ENCODE measurements around the gene SCYL3.
"Not testable (repeated sequence)": the region's sequence is repeated elsewhere in the genome, so short reads cannot be mapped to it uniquely, and the experiment has no call there.

Gene SCYL3

GRCh38 chr1:169873582-169874199 lies 20.0 kb downstream of the SCYL3 start:
- DNase-seq (ENCODE audit: low spot score): no peak
- in situ Hi-C loops (cut with MboI; ENCODE audit: low sequenced_read_pairs, unreplicated experiment): no loop called here
- TF ChIP-seq, protein P1, sequence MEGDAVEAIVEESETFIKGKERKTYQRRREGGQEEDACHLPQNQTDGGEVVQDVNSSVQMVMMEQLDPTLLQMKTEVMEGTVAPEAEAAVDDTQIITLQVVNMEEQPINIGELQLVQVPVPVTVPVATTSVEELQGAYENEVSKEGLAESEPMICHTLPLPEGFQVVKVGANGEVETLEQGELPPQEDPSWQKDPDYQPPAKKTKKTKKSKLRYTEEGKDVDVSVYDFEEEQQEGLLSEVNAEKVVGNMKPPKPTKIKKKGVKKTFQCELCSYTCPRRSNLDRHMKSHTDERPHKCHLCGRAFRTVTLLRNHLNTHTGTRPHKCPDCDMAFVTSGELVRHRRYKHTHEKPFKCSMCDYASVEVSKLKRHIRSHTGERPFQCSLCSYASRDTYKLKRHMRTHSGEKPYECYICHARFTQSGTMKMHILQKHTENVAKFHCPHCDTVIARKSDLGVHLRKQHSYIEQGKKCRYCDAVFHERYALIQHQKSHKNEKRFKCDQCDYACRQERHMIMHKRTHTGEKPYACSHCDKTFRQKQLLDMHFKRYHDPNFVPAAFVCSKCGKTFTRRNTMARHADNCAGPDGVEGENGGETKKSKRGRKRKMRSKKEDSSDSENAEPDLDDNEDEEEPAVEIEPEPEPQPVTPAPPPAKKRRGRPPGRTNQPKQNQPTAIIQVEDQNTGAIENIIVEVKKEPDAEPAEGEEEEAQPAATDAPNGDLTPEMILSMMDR (IDR thresholded peaks at IDR 0.05; ENCODE audit: borderline replicate concordance, control extremely low read depth, extremely low read depth, insufficient read depth, missing control alignments): no peak

- in situ Hi-C loops (cut with MboI; ENCODE audit: low sequenced_read_pairs, unreplicated experiment): no loop called here
- TF ChIP-seq, protein P1 (IDR thresholded peaks at IDR 0.05; ENCODE audit: borderline replicate concordance, control extremely low read depth, extremely low read depth, insufficient read depth, missing control alignments): no peak
These were observed 20.8 kb downstream of the SCYL3 start for GRCh38 chr1:169872906-169873305.

GRCh38 chr1:169871988-169872387 lies 21.7 kb downstream of the SCYL3 start:
- DNase-seq (ENCODE audit: low spot score); in situ Hi-C loops (cut with MboI; ENCODE audit: low sequenced_read_pairs, unreplicated experiment): not testable (repeated sequence)

More at GRCh38 chr1:169872906-169873305, 20.8 kb downstream of the SCYL3 start:
- DNase-seq (ENCODE audit: low spot score): no peak

GRCh38 chr1:169869426-169869825 lies 24.3 kb downstream of the SCYL3 start:
- in situ Hi-C loops (cut with MboI; ENCODE audit: low sequenced_read_pairs, unreplicated experiment): no loop called here
- TF ChIP-seq, protein P1 (IDR thresholded peaks at IDR 0.05; ENCODE audit: borderline replicate concordance, control extremely low read depth, extremely low read depth, insufficient read depth, missing control alignments): no peak
- DNase-seq (ENCODE audit: low spot score): no peak

GRCh38 chr1:169868978-169869377 lies 24.7 kb downstream of the SCYL3 start:
- TF ChIP-seq, protein P1 (IDR thresholded peaks at IDR 0.05; ENCODE audit: borderline replicate concordance, control extremely low read depth, extremely low read depth, insufficient read depth, missing control alignments): no peak
- in situ Hi-C loops (cut with MboI; ENCODE audit: low sequenced_read_pairs, unreplicated experiment): no loop called here
- DNase-seq (ENCODE audit: low spot score): no peak

DNA sequence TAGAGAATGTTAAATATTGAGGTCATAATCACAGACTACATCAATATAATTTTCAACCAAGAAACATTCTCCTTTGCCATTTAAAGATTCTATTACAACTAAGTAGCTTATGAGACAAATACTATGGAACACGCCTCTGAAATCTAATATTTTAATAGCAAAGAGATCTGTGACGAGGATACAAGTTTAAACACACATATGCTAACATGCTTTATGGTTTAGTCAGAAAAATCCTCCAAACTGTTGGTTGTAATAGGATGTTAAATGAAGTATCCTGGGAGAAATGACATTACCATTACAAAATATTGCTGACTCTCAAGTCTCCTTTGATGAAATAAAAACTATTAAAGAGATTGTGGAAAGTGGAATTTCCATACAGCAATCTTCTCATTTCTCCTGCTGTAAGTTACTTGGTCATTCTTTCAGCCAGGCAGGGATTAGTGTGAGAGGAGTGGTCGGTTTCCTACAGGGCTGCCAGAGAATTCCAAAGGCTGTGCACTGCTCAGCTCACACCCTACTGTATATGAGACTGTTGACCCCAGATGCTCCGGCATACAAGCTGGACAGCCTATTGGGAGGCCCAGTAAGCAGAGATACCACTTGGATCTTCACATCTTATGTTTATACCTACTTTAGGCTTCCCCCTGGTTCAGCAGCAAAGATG lies 26.6 kb downstream of the SCYL3 start:
- in situ Hi-C loops (cut with MboI; ENCODE audit: low sequenced_read_pairs, unreplicated experiment): no loop called here
- no peak for DNase-seq (ENCODE audit: low spot score)
- TF ChIP-seq, protein P1 (IDR thresholded peaks at IDR 0.05; ENCODE audit: borderline replicate concordance, control extremely low read depth, extremely low read depth, insufficient read depth, missing control alignments): no peak

GRCh38 chr1:169866577-169866976 lies 27.1 kb downstream of the SCYL3 start:
- in situ Hi-C loops (cut with MboI; ENCODE audit: low sequenced_read_pairs, unreplicated experiment): no loop called here

GRCh38 chr1:169864531-169864930 lies 29.2 kb downstream of the SCYL3 start:
- DNase-seq (ENCODE audit: low spot score); in situ Hi-C loops (cut with MboI; ENCODE audit: low sequenced_read_pairs, unreplicated experiment): not testable (repeated sequence)

More at GRCh38 chr1:169866577-169866976, 27.1 kb downstream of the SCYL3 start:
- TF ChIP-seq, protein P1 (IDR thresholded peaks at IDR 0.05; ENCODE audit: borderline replicate concordance, control extremely low read depth, extremely low read depth, insufficient read depth, missing control alignments): no peak
- no peak for DNase-seq (ENCODE audit: low spot score)

Data from GM13976 (cell line).